Ishikawa (cell line): ENCODE measurements around the gene C6orf62.

Experiments
- EGR1 ChIP-seq: IDR thresholded peaks from 2 replicates; pipeline ENCODE4 v1.6.1; 2012
- EP300 ChIP-seq: IDR thresholded peaks from 2 replicates; pipeline ENCODE4 v1.6.1; 2012; ENCODE audit warnings: borderline replicate concordance
- NFIC ChIP-seq: IDR thresholded peaks from 2 replicates; pipeline ENCODE4 v1.6.1; 2012
- RAD21 ChIP-seq: IDR thresholded peaks from 2 replicates; pipeline ENCODE4 v1.6.1; 2012; ENCODE audit warnings: low read depth
- TAF1 ChIP-seq: IDR thresholded peaks from 2 replicates; pipeline ENCODE4 v1.6.1; 2012; ENCODE audit warnings: low read depth, mild to moderate bottlenecking
- TEAD4 ChIP-seq: IDR thresholded peaks from 2 replicates; pipeline ENCODE4 v1.6.1; 2012
- YY1 ChIP-seq: IDR thresholded peaks from 2 replicates; pipeline ENCODE4 v1.6.1; 2012; ENCODE audit warnings: low read depth
- ZBTB7A ChIP-seq: IDR thresholded peaks from 2 replicates; pipeline ENCODE4 v1.6.1; 2012; ENCODE audit warnings: low read depth
- TF ChIP-seq, protein P1 (sequence below): IDR thresholded peaks from 2 replicates; pipeline ENCODE4 v1.6.1; 2012
- TF ChIP-seq, protein P2 (sequence below): IDR thresholded peaks from 2 replicates; pipeline ENCODE4 v1.6.1; 2012; ENCODE audit warnings: low read depth, mild to moderate bottlenecking

DNA sequence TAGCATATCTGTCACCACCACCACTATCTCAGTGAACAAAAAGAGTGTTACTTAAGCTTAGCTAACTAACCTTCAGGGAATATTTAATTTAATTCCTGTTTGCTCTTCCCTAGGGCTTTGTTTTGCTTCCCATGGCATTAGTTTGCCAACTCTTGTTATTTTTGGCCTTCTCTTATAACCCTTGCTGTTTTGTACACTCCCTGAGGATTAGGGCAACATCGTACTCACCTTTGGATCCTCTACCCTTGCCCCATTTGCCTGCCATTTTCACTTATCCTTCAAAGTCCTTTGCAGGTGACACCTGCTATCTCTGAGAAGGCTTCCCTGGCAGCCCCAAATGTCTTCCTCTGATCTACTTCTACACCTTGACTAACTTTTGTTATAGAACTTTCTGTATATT is 28.4 kb downstream of the C6orf62 start:
- TF ChIP-seq RAD21 (no peak), NFIC (no peak), TEAD4 (no peak), YY1 (no peak), ZBTB7A (no peak), EGR1 (no peak), TAF1 (no peak), EP300 (no peak)
- TF ChIP-seq, protein P1, sequence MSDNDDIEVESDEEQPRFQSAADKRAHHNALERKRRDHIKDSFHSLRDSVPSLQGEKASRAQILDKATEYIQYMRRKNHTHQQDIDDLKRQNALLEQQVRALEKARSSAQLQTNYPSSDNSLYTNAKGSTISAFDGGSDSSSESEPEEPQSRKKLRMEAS = no peak
- TF ChIP-seq, protein P2, sequence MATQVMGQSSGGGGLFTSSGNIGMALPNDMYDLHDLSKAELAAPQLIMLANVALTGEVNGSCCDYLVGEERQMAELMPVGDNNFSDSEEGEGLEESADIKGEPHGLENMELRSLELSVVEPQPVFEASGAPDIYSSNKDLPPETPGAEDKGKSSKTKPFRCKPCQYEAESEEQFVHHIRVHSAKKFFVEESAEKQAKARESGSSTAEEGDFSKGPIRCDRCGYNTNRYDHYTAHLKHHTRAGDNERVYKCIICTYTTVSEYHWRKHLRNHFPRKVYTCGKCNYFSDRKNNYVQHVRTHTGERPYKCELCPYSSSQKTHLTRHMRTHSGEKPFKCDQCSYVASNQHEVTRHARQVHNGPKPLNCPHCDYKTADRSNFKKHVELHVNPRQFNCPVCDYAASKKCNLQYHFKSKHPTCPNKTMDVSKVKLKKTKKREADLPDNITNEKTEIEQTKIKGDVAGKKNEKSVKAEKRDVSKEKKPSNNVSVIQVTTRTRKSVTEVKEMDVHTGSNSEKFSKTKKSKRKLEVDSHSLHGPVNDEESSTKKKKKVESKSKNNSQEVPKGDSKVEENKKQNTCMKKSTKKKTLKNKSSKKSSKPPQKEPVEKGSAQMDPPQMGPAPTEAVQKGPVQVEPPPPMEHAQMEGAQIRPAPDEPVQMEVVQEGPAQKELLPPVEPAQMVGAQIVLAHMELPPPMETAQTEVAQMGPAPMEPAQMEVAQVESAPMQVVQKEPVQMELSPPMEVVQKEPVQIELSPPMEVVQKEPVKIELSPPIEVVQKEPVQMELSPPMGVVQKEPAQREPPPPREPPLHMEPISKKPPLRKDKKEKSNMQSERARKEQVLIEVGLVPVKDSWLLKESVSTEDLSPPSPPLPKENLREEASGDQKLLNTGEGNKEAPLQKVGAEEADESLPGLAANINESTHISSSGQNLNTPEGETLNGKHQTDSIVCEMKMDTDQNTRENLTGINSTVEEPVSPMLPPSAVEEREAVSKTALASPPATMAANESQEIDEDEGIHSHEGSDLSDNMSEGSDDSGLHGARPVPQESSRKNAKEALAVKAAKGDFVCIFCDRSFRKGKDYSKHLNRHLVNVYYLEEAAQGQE = no peak
